ENCODE data around the gene SYCE1.

SYCE1 gene

DNA sequence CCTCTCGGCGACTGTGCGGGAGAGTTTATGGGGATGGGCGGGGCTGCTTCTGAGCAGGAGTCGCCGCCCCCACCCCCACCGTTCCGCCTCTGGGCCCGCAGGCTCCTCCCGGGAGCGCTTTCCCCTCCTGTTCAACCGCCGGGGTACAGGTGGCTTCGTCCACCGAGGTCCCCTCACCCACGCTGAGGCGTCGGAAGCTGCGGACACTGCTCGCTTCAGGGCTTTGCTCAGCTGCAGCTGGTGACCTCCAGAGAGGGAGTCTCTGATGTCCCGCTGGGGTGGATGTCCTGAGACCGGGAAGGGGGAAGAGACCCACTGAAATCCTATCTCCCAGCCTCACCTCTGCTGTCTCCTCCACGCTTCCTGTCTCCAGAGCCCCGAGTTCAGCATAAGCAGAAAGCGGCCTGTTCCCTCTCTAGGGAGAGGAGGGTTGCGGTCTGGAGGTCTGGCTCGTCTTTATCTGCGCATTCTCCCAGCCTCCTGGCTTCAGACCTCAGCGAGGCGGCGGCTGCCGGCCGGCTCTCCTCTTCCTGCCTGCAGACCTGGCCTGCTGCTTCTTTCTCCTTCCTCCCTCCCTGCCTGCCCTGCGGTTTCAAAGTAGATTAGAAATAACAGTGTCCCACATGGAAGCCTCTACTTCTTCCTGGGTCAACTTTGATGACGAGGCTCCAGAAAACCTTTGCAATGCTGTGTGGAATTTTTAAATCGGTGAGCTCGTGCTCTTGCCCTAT, 36.4 kb downstream of the SYCE1 start:
- no peak overlapping the region for H3K9ac ChIP-seq
- H3K4me2 ChIP-seq (ENCODE audit: low read length), result peak overlapping the region; percentile 74
- H3K9me3 ChIP-seq (ENCODE audit: control insufficient read depth, low read length), result no peaks in the 10 kb centered on the region
- H3K27ac ChIP-seq, result no peak overlapping the region
- no peak overlapping the region for H2AFZ ChIP-seq
- H3K27me3 ChIP-seq (ENCODE audit: control insufficient read depth, insufficient read depth, low read length), result no peaks in the 10 kb centered on the region
- no peaks in the 10 kb centered on the region for H3K36me3 ChIP-seq (ENCODE audit: control insufficient read depth, insufficient read depth, low read length)
- no peaks in the 10 kb centered on the region for H3K79me2 ChIP-seq
- H3K4me3 ChIP-seq (ENCODE audit: low read depth, low read length), result peak overlapping the region; percentile 33
- TF ChIP-seq, protein P1, sequence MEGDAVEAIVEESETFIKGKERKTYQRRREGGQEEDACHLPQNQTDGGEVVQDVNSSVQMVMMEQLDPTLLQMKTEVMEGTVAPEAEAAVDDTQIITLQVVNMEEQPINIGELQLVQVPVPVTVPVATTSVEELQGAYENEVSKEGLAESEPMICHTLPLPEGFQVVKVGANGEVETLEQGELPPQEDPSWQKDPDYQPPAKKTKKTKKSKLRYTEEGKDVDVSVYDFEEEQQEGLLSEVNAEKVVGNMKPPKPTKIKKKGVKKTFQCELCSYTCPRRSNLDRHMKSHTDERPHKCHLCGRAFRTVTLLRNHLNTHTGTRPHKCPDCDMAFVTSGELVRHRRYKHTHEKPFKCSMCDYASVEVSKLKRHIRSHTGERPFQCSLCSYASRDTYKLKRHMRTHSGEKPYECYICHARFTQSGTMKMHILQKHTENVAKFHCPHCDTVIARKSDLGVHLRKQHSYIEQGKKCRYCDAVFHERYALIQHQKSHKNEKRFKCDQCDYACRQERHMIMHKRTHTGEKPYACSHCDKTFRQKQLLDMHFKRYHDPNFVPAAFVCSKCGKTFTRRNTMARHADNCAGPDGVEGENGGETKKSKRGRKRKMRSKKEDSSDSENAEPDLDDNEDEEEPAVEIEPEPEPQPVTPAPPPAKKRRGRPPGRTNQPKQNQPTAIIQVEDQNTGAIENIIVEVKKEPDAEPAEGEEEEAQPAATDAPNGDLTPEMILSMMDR (IDR thresholded peaks at IDR 0.05), result no peak
- H3K4me1 ChIP-seq, result no peaks in the 10 kb centered on the region

DNA sequence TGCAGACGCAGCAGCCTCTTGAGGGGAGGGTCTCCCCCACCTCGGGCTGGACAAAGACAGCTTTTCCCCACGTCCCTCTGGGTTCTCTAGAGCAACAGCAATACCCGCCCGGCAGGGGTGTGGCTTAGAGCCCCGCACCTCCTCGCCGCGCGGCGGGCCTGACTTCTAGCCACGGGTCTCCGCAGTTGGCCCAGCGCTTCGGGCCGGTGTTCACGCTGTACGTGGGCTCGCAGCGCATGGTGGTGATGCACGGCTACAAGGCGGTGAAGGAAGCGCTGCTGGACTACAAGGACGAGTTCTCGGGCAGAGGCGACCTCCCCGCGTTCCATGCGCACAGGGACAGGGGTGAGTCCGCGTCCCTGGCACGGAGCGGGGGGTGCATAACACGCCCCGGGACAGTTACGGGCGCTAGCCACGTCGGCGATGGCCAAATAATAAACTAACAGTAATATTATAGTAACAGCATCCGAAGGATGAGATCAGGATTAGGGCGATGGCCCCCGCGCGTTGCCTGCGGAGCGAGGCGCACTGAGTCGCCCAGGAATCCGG, 37.0 kb downstream of the SYCE1 start:
- H2AFZ ChIP-seq, result no peak overlapping the region
- H3K27me3 ChIP-seq (ENCODE audit: control insufficient read depth, insufficient read depth, low read length), result no peaks in the 10 kb centered on the region
- TF ChIP-seq, protein P1 (IDR thresholded peaks at IDR 0.05), result no peak

DNA sequence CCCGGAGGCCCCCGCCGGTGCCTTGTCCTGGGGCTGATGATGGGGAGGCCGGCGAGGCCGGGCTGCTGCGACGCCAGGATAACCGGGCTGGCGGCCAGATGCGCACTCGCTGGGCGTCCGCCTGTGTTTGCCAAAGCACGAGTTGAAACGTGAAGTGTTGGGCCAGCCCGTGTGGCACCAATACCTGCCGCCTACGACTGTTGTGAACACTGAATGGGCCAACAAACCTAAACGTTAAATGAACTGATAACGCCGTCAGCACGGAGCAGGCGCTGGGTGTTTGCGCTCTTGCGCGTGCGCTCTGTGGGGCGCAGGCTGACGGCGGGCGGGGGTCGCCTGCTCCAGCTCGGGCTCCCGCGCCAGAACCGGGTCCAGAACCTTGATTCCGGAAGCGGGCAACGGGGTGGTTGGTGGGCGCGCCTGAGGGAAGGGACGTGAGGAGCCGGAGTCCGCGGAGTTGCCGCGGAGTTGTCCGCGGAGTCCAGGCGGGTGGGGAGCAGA, 37.6 kb downstream of the SYCE1 start:
- Histone ChIP-seq H3K27ac (no peak overlapping the region), H3K4me3 (ENCODE audit: low read depth, low read length) (peak overlapping the region; percentile 33), H3K9me3 (ENCODE audit: control insufficient read depth, low read length) (no peaks in the 10 kb centered on the region), H3K4me1 (no peaks in the 10 kb centered on the region), H3K4me2 (ENCODE audit: low read length) (peak overlapping the region; percentile 74), H3K9ac (no peak overlapping the region), H3K79me2 (no peaks in the 10 kb centered on the region), H3K36me3 (ENCODE audit: control insufficient read depth, insufficient read depth, low read length) (no peaks in the 10 kb centered on the region), H2AFZ (no peak overlapping the region), H3K27me3 (ENCODE audit: control insufficient read depth, insufficient read depth, low read length) (no peaks in the 10 kb centered on the region)
- TF ChIP-seq, protein P1 (IDR thresholded peaks at IDR 0.05), result no peak

More for the DNA sequence above, 37.0 kb downstream of the SYCE1 start:
- H3K36me3 ChIP-seq (ENCODE audit: control insufficient read depth, insufficient read depth, low read length), result no peaks in the 10 kb centered on the region
- H3K9me3 ChIP-seq (ENCODE audit: control insufficient read depth, low read length), result no peaks in the 10 kb centered on the region
- H3K79me2 ChIP-seq, result no peaks in the 10 kb centered on the region
- H3K4me1 ChIP-seq, result no peaks in the 10 kb centered on the region
- H3K4me2 ChIP-seq (ENCODE audit: low read length), result peak overlapping the region; percentile 74
- H3K9ac ChIP-seq, result no peak overlapping the region
- H3K4me3 ChIP-seq (ENCODE audit: low read depth, low read length), result peak overlapping the region; percentile 33
- H3K27ac ChIP-seq, result no peak overlapping the region

DNA sequence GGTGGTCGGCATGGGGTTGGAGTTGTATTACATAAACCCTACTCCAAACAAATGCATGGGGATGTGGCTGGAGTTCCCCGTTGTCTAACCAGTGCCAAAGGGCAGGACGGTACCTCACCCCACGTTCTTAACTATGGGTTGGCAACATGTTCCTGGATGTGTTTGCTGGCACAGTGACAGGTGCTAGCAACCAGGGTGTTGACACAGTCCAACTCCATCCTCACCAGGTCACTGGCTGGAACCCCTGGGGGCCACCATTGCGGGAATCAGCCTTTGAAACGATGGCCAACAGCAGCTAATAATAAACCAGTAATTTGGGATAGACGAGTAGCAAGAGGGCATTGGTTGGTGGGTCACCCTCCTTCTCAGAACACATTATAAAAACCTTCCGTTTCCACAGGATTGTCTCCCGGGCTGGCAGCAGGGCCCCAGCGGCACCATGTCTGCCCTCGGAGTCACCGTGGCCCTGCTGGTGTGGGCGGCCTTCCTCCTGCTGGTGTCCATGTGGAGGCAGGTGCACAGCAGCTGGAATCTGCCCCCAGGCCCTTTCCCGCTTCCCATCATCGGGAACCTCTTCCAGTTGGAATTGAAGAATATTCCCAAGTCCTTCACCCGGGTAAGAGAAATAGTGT, 38.3 kb downstream of the SYCE1 start, which contains the start of gene CYP2E1:
Gene CYP2E1, plus strand, starts transcription at position 407 of the 632 bp plus-strand sequence. Its CDS starts 33 bp downstream, at position 440.
- Histone ChIP-seq H2AFZ (no peak within 1 kb of the TSS), H3K4me1 (no peaks in the 10 kb centered on the region), H3K79me2 (no peaks in the 10 kb centered on the region), H3K27ac (no peak within 1 kb of the TSS), H3K9me3 (ENCODE audit: control insufficient read depth, low read length) (no peaks in the 10 kb centered on the region), H3K9ac (no peak within 1 kb of the TSS), H3K4me3 (ENCODE audit: low read depth, low read length) (peak within 1 kb of the TSS; percentile 33), H3K4me2 (ENCODE audit: low read length) (peak within 1 kb of the TSS; percentile 74), H3K36me3 (ENCODE audit: control insufficient read depth, insufficient read depth, low read length) (no peaks in the 10 kb centered on the region), H3K27me3 (ENCODE audit: control insufficient read depth, insufficient read depth, low read length) (no peaks in the 10 kb centered on the region)
- TF ChIP-seq, protein P1 (IDR thresholded peaks at IDR 0.05), result no peak

Data from parathyroid adenoma (tissue), 2 donors.